Skeletal muscle satellite cell (primary cell): ENCODE results near the gene ZNF441.
A peak's percentile ranks its signal among the peaks of the same experiment; 100 is the strongest.
"Not testable (repeated sequence)": the region's sequence is repeated elsewhere in the genome, so short reads cannot be mapped to it uniquely, and the experiment has no call there.

ENCODE experiments used
- H3K27me3 ChIP-seq: 2 replicates; pipeline ENCODE4 v1.7.0; 2013; ENCODE audit warnings: low read length; ENCODE audit not compliant: control insufficient read depth, insufficient read depth
- H3K36me3 ChIP-seq: 2 replicates; pipeline ENCODE4 v1.7.0; 2013; ENCODE audit warnings: mild to moderate bottlenecking, control low read depth, low read length; ENCODE audit not compliant: insufficient read depth
- H3K4me1 ChIP-seq: 2 replicates; pipeline ENCODE4 v1.7.0; 2013; ENCODE audit warnings: low read length; ENCODE audit not compliant: control insufficient read depth, insufficient read depth
- H3K4me2 ChIP-seq: 2 replicates; pipeline ENCODE4 v1.7.0; 2013; ENCODE audit warnings: mild to moderate bottlenecking, low read length
- H3K4me3 ChIP-seq: 2 replicates; pipeline ENCODE4 v1.7.0; 2013; ENCODE audit warnings: low read length
- H3K9ac ChIP-seq: 2 replicates; pipeline ENCODE4 v1.7.0; 2013; ENCODE audit warnings: mild to moderate bottlenecking, low read depth, low read length, moderate library complexity
- H3K9me3 ChIP-seq: replicated peaks from 2 replicates; pipeline ENCODE4 v1.7.0; 2013; ENCODE audit warnings: mild to moderate bottlenecking, control low read depth, low read length

ZNF441 gene

DNA sequence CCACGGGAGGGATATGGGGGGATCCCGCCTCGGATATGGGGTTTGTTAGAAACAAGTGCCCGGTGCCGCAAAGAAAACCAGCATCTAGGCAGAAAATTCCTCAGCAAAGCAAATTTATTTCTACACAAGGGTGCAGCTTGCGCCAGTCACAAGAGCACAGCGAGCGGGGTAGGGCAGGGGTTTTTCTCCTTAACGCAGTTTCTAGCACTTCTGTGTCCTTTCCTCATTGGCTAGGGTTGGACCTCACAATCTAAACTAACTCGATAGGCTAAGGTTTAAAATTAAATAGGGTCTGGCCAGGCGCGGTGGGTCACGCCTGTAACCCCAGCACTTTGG lies 47.9 kb downstream of the ZNF441 start:
- peaks cover 5% of the 10 kb centered on the region for H3K4me1 ChIP-seq
- peak overlapping the region; percentile 90 for H3K4me2 ChIP-seq
- H3K27me3 ChIP-seq, result no peaks in the 10 kb centered on the region
- peak overlapping the region; percentile 92 for H3K4me3 ChIP-seq
- peak overlapping the region; percentile 84 for H3K9ac ChIP-seq
- H3K36me3 ChIP-seq, result no peaks in the 10 kb centered on the region
- H3K9me3 ChIP-seq, result no peaks in the 10 kb centered on the region

DNA sequence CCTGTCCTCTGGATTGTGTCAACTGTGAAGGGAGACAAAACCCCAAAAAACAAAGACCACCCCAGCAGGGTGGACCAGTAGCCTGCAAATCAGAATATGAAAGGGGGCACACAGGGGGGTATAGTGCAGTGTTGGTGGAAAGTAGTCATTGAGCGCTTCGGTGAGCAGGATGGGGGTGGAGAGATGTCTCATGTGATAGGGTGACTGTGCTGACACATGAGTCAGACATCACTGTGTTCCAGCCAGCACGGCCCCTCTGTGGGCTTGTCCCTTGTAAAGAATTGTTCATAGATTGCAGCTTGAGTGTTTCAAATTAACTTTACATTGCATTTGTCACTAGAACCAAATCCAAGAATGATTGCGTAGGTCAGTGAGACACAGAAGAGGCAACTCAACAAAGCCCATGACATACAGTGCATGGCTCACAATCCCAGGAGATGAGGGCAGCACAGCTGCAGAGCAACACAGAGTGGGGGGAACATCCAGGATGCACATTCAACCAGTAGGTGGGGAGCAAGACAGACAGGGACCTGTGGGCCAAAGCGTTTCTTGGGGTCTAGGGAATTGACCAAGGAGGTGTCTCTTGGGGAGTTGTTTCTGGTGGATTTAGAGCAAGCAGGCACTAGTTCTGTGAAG lies 54.8 kb downstream of the ZNF441 start:
- no peaks in the 10 kb centered on the region for H3K9me3 ChIP-seq
- H3K36me3 ChIP-seq, result no peaks in the 10 kb centered on the region

DNA sequence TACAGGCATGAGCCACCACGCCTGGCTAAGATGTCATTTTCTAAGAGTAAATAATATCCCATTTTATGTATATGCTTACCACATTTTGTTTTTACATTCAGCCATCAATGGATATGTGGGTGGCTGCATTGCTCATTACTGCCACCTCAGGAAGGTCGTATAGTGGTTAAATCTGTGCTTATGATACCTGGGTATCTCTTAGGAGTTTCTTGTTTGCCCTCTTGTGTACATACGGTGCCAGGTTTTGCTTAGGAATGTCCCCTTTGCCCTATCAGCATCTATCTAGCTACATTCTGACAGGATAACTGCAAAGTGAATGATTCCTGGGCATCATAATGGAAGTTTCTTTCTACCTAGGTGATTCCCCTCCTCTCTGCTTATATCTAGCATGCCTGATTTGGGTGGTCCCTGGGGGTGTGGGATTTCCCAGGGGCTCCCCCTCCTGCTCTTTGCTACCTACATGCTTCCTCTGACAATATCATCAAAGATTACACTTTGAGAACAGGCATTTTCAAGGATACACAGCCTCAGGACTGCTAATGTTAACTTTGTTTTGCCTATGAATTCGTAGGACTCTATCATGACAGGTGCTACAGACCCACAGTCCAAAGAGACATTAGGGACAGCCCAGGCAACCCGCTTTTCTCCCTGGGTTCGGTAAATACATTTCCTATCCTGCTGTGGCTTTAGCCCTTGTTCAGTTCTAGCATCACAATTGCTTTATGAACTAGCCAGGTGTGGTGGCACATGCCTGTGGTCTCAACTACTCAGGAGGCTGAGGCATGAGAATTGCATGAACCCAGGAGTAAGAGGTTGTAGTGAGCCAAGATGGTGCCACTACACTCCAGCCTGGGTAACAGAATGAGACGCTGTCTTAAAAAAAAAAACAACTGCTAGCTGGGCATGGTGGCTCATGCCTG lies 62.4 kb downstream of the ZNF441 start:
- not testable (repeated sequence) for H3K4me1 ChIP-seq, H3K27me3 ChIP-seq, H3K9ac ChIP-seq, H3K4me3 ChIP-seq, H3K4me2 ChIP-seq
- Histone ChIP-seq H3K36me3 (peaks cover 32% of the 10 kb centered on the region), H3K9me3 (peaks cover 28% of the 10 kb centered on the region)

More for the DNA sequence above, 54.8 kb downstream of the ZNF441 start:
- H3K4me1 ChIP-seq, result peaks cover 9% of the 10 kb centered on the region
- no peak overlapping the region for H3K4me2 ChIP-seq
- no peak overlapping the region for H3K4me3 ChIP-seq
- H3K9ac ChIP-seq, result no peak overlapping the region
- H3K27me3 ChIP-seq, result no peaks in the 10 kb centered on the region

DNA sequence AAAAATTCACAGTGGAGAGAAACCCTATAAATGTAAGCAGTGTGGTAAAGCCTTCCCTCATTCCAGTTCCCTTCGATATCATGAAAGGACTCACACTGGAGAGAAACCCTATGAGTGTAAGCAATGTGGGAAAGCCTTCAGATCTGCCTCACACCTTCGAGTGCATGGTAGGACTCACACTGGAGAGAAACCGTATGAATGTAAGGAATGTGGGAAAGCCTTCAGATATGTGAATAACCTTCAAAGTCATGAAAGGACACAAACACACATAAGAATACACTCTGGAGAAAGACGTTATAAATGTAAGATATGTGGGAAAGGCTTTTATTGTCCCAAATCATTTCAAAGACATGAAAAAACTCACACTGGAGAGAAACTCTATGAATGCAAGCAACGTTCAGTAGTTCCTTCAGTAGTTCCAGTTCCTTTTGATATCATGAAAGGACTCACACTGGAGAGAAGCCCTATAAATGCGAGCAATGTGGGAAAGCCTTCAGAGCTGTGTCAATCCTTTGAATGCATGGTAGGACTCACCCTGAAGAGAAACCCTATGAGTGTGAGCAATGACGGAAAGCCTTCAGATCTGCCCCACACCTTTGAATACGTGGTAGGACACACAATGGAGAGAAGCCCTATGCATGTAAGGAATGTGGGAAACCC lies 65.6 kb downstream of the ZNF441 start:
- no peaks in the 10 kb centered on the region for H3K27me3 ChIP-seq
- no peak overlapping the region for H3K4me3 ChIP-seq
- peaks cover 34% of the 10 kb centered on the region for H3K36me3 ChIP-seq
- H3K9me3 ChIP-seq, result peaks cover 30% of the 10 kb centered on the region
- no peak overlapping the region for H3K4me2 ChIP-seq
- no peak overlapping the region for H3K9ac ChIP-seq
- H3K4me1 ChIP-seq, result no peaks in the 10 kb centered on the region

DNA sequence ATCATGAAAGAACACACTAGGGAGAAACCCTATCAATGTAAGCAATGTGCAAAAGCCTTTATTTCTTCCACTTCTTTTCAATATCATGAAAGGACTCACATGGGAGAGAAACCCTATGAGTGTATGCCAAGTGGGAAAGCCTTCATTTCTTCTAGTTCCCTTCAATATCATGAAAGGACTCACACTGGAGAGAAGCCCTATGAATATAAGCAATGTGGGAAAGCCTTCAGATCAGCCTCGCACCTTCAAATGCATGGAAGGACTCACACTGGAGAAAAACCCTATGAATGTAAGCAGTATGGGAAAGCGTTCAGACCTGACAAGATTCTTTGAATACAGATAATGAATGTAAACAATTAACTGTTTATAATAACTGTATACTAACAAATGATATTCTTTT lies 66.7 kb downstream of the ZNF441 start:
- H3K9me3 ChIP-seq, result peaks cover 30% of the 10 kb centered on the region
- H3K27me3 ChIP-seq, result no peaks in the 10 kb centered on the region
- H3K4me3 ChIP-seq, result no peak overlapping the region
- no peak overlapping the region for H3K9ac ChIP-seq
- no peaks in the 10 kb centered on the region for H3K4me1 ChIP-seq
- peaks cover 34% of the 10 kb centered on the region for H3K36me3 ChIP-seq
- H3K4me2 ChIP-seq, result no peak overlapping the region
